A549 (cell line): ENCODE results near the gene FAM72A.
"Not testable (repeated sequence)": the region's sequence is repeated elsewhere in the genome, so short reads cannot be mapped to it uniquely, and the experiment has no call there.

Experiments used
- CBX2 ChIP-seq: fragments of 200-600 bp; sonication (generic); IDR thresholded peaks from 2 replicates; pipeline ENCODE4 v1.6.1; 2016; ENCODE audit warnings: low read depth, mild to moderate bottlenecking, borderline replicate concordance
- CTCF ChIP-seq: fragments of >200 bp; sonication (Bioruptor Twin); formaldehyde crosslinking; IDR thresholded peaks from 3 replicates; pipeline ENCODE4 v1.5.1; 2016
- EP300 ChIP-seq, 2 experiments: fragments of >200 bp; sonication (Bioruptor Twin); formaldehyde crosslinking; IDR thresholded peaks; 2 replicates in 1 of 2; 3 replicates in 1 of 2; pipeline ENCODE4 v1.6.1; 2016 to 2017
- MAFK ChIP-seq: fragments of 450-650 bp; IDR thresholded peaks from 2 replicates; pipeline ENCODE4 v1.6.1; 2014; ENCODE audit not compliant: partially characterized antibody
- MYC ChIP-seq: IDR thresholded peaks from 2 replicates; pipeline ENCODE4 v1.6.1; 2012; ENCODE audit warnings: mild to moderate bottlenecking, inconsistent platforms, low read length, improper control_type of control experiment, borderline replicate concordance
- POLR2A ChIP-seq: IDR thresholded peaks from 2 replicates; pipeline ENCODE4 v1.6.1; 2012; ENCODE audit warnings: mild to moderate bottlenecking, low read length
- REST ChIP-seq: fragments of 200-600 bp; sonication (generic); IDR thresholded peaks from 2 replicates; pipeline ENCODE4 v1.6.1; 2016; ENCODE audit warnings: antibody characterized with exemption, mild to moderate bottlenecking, moderate library complexity
- RNF2 ChIP-seq: fragments of 200-600 bp; sonication (generic); IDR thresholded peaks from 2 replicates; pipeline ENCODE4 v1.6.1; 2016; ENCODE audit warnings: low read depth, mild to moderate bottlenecking, antibody characterized with exemption, moderate library complexity, borderline replicate concordance
- TFCP2L1 ChIP-seq: fragments of 250-450 bp; sonication (Bioruptor Pico); IDR thresholded peaks from 2 replicates; pipeline ENCODE4 v1.5.0; 2021; ENCODE audit warnings: mild to moderate bottlenecking
- TF ChIP-seq, protein P1 (sequence below): IDR thresholded peaks from 2 replicates; pipeline ENCODE4 v1.6.1; 2012; ENCODE audit warnings: low read depth, borderline replicate concordance
- TF ChIP-seq, protein P2 (sequence below): fragments of 450-650 bp; IDR thresholded peaks from 2 replicates; pipeline ENCODE4 v1.6.1; 2014; ENCODE audit warnings: antibody characterized with exemption

DNA sequence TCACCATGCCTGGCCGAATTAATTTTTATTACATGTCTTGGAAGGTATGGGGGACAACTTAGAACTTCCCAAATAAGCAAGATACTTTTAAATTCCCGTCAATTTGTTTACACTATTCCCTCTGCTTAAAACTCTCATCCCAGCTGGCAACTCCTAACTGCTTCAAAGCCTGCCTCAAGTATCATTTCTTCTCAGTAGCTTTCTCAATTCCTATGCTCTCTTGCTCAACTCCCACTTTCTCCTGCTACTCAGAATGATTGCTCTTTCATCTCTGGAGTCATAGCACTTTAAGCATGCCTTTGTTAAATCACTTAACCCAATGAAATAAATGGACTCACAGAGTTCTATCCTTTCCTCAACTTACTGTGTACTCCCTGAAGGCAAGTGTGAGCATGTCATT is 18.9 kb downstream of the FAM72A start:
- TF ChIP-seq POLR2A; CTCF; REST; MAFK; MYC; EP300 (IDR thresholded peaks at IDR 0.05); CBX2; TFCP2L1 (CRISPR knock-in tag); RNF2: not testable (repeated sequence)
- TF ChIP-seq, protein P1, sequence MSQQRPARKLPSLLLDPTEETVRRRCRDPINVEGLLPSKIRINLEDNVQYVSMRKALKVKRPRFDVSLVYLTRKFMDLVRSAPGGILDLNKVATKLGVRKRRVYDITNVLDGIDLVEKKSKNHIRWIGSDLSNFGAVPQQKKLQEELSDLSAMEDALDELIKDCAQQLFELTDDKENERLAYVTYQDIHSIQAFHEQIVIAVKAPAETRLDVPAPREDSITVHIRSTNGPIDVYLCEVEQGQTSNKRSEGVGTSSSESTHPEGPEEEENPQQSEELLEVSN: not testable (repeated sequence)
- TF ChIP-seq, protein P2, sequence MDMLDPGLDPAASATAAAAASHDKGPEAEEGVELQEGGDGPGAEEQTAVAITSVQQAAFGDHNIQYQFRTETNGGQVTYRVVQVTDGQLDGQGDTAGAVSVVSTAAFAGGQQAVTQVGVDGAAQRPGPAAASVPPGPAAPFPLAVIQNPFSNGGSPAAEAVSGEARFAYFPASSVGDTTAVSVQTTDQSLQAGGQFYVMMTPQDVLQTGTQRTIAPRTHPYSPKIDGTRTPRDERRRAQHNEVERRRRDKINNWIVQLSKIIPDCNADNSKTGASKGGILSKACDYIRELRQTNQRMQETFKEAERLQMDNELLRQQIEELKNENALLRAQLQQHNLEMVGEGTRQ: not testable (repeated sequence)
